ENCODE measurements around the gene FRMD8. TPM values are rescaled to one million over a fixed set of nuclear protein-coding genes. Genes with fewer than 3 reads are reported as not detected.

FRMD8 gene
- total RNA-seq, 1 donor from 2014 or later, result 70.6 TPM

DNA sequence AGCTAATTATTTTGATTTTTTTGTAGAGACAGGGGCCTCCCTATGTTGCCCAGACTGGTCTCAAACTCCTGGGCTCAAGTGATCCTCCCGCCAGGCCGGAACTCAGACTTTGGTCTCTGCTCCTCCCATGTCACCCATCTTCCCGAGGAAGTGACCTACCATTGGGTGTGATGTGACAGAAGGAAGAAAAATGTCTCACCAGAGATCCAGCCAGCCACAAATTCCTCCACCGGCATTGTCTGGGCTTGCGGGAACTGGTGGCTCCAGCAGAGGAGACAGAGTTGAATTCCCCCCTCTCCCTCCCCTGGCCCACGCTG, 4.8 kb upstream of the FRMD8 start:
- ATAC-seq (ENCODE audit: low read depth) (no peak), DNase-seq (no peak)
- ChIA-PET CTCF (interaction anchor here (0.6 to 3.1 kb wide), 17 partner anchors 14 to 129 kb away, joined by 3 to 16 read pairs (median 5); partner anchors contain the start of gene MALAT1), POLR2A (interaction anchor here (0.6 to 18.2 kb wide), 21 partner anchors 10 to 1278 kb away, joined by 3 to 584 read pairs (median 4); partner anchors contain the start of genes MALAT1, NEAT1 and SCYL1)
- Mint-ChIP-seq H3K27me3 (no peaks in the 10 kb centered on the region), H3K4me1 (peaks cover 64% of the 10 kb centered on the region), H3K27ac (peak overlapping the region; percentile 94), H3K36me3 (ENCODE audit: low read depth) (no peaks in the 10 kb centered on the region), H3K9me3 (no peaks in the 10 kb centered on the region), H3K4me3 (peak overlapping the region; percentile 82)
- intact Hi-C loops (cut with micrococcal nuclease), result loop anchor here (1.0 to 5.0 kb wide), 13 partner anchors 15 to 206 kb away; partner anchors contain the start of genes TIGD3 and ZNRD2
- TF ChIP-seq, protein P1, sequence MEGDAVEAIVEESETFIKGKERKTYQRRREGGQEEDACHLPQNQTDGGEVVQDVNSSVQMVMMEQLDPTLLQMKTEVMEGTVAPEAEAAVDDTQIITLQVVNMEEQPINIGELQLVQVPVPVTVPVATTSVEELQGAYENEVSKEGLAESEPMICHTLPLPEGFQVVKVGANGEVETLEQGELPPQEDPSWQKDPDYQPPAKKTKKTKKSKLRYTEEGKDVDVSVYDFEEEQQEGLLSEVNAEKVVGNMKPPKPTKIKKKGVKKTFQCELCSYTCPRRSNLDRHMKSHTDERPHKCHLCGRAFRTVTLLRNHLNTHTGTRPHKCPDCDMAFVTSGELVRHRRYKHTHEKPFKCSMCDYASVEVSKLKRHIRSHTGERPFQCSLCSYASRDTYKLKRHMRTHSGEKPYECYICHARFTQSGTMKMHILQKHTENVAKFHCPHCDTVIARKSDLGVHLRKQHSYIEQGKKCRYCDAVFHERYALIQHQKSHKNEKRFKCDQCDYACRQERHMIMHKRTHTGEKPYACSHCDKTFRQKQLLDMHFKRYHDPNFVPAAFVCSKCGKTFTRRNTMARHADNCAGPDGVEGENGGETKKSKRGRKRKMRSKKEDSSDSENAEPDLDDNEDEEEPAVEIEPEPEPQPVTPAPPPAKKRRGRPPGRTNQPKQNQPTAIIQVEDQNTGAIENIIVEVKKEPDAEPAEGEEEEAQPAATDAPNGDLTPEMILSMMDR (IDR thresholded peaks at IDR 0.05), result no peak

DNA sequence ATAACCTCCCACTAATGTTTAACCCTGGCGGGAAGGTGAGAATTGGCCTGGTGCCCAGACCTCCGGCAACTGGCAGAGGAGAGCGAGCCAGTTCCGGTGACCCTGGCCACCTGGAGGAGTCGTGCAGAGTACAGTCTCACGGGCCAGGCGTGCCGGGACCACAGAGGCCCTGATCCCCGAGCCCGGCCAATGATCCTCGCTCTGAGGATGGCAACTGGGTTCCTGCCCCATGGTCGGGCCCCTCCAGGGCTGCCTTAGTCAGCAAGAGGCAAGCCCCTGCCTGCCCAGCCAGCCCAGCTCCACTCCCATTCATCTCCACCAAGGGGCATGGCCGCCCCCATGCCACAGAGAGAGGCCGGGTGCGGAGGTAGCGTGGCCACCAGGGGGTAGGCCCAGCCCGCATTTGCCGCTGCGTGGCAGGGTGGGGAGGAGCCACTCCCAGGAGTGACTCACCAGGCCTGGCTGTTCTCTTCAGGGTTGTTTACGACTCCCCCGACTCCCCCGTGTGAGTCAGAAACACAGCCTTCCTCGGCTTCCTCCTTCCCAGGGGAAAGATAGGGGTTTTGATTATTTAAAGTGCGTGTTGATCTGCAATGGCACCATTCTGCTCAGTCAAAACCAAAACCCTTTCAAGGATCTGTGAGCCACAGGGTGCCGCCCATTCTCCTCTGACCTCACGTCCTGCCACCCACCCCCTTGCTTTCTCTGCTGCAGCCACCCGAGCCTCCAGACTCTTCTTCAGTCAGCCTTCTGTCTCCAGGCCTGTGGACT, 4.2 kb upstream of the FRMD8 start, which contains the start of gene SLC25A45:
SLC25A45 (minus strand) TSS at position 614 of the 771 bp plus-strand sequence. CDS start 695 bp downstream, outside the sequence.
- Mint-ChIP-seq H3K9me3 (no peaks in the 10 kb centered on the region), H3K36me3 (ENCODE audit: low read depth) (no peaks in the 10 kb centered on the region), H3K4me3 (peak within 1 kb of the TSS; percentile 82), H3K27ac (peak within 1 kb of the TSS; percentile 94), H3K4me1 (peaks cover 67% of the 10 kb centered on the region), H3K27me3 (no peaks in the 10 kb centered on the region)
- POLR2A ChIA-PET, result interaction anchor here (0.6 to 18.2 kb wide), 23 partner anchors 9 to 1278 kb away, joined by 3 to 584 read pairs (median 5); partner anchors contain the start of genes DPF2, MALAT1, NEAT1 and SCYL1
- intact Hi-C loops (cut with micrococcal nuclease), result loop anchor here (1.0 to 5.0 kb wide), 13 partner anchors 16 to 205 kb away; partner anchors contain the start of genes TIGD3 and ZNRD2
- ATAC-seq (ENCODE audit: low read depth) (peak; percentile 84), DNase-seq (peak; percentile 84)
- CTCF ChIA-PET, result interaction anchor here (0.6 to 3.1 kb wide), 14 partner anchors 16 to 128 kb away, joined by 3 to 16 read pairs (median 4); partner anchors contain the start of gene MALAT1
- TF ChIP-seq, protein P1 (IDR thresholded peaks at IDR 0.05), result no peak

DNA sequence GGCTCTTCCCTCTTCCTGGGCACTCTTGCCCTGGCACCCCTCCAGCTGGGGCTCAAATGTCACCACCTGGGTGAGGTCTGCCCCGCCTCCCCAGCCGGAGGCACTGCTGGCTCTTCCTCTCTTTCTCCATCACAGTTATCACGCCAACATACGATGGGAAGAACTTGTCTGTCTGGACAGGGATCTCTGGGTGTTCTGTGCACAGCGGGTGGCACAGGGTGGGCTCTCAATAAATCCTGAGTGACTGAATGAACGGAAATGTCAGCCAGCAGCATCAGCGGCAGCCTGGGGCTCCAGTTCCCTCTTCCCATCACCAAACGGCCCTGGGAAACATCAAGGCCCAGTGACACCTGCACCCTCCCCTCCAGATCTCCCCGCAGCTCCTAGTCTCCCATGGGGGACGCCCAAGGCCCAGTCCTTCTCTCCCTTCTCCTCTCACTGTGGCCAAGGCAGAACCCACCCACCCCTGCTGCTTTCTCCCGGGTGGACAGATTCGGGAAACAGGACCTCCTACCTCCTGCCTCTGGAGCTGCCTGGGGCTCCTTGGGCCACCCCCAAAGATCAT, 3.6 kb upstream of the FRMD8 start:
- H3K27ac Mint-ChIP-seq, result peak overlapping the region; percentile 94
- H3K4me1 Mint-ChIP-seq, result peaks cover 67% of the 10 kb centered on the region
- H3K4me3 Mint-ChIP-seq, result peak overlapping the region; percentile 82
- ChIA-PET POLR2A (interaction anchor here (0.6 to 18.2 kb wide), 16 partner anchors 8 to 280 kb away, joined by 3 to 584 read pairs (median 5); partner anchors contain the start of genes DPF2, MALAT1, NEAT1 and SCYL1), CTCF (interaction anchor here (1.0 to 2.6 kb wide), 6 partner anchors 16 to 124 kb away, joined by 3 to 16 read pairs (median 3); partner anchors contain the start of gene MALAT1)
- ATAC-seq (ENCODE audit: low read depth), result no peak
- H3K36me3 Mint-ChIP-seq (ENCODE audit: low read depth), result peaks cover 2% of the 10 kb centered on the region
- no peaks in the 10 kb centered on the region for H3K27me3 Mint-ChIP-seq
- intact Hi-C loops (cut with micrococcal nuclease), result loop anchor here (1.0 to 5.0 kb wide), 13 partner anchors 17 to 204 kb away; partner anchors contain the start of genes TIGD3 and ZNRD2
- H3K9me3 Mint-ChIP-seq, result no peaks in the 10 kb centered on the region
- TF ChIP-seq, protein P1 (IDR thresholded peaks at IDR 0.05), result no peak
- DNase-seq, result no peak

DNA sequence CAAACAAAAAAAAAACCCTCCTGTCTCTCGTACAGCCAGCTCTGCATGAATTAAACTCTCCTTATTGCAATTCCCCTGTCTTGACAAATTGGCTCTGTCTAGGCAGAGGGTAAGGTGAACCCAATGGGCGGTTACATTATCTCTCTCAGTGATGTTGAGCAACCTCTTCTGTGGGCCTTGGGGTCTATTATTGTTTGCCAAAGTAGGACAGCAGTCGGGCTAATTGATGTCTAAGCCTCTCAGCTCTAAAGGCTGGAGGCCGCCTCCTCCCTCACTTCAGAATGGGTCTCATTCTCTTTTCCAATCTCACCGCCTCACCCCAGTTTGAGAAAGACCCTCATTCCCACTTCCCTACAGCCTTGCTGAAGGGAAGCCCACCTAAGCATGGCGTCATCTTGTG, 2.7 kb upstream of the FRMD8 start:
- H3K27ac Mint-ChIP-seq, result peak overlapping the region; percentile 94
- ATAC-seq (ENCODE audit: low read depth), result no peak
- CTCF ChIA-PET, result interaction anchor here (1.0 kb wide), 1 partner anchor 33 kb away, joined by 3 read pairs; no protein-coding TSS in a partner anchor

More for the DNA sequence above, 2.7 kb upstream of the FRMD8 start:
- TF ChIP-seq, protein P1 (IDR thresholded peaks at IDR 0.05), result no peak
- Mint-ChIP-seq H3K4me1 (peaks cover 68% of the 10 kb centered on the region), H3K27me3 (no peaks in the 10 kb centered on the region), H3K36me3 (ENCODE audit: low read depth) (peaks cover 9% of the 10 kb centered on the region), H3K9me3 (no peaks in the 10 kb centered on the region), H3K4me3 (peak overlapping the region; percentile 67)
- DNase-seq, result no peak
- intact Hi-C loops (cut with micrococcal nuclease), result loop anchor here (2.0 to 5.0 kb wide), 2 partner anchors 29 to 204 kb away; partner anchors contain the start of gene TIGD3
- POLR2A ChIA-PET, result interaction anchor here (0.6 to 18.2 kb wide), 8 partner anchors 20 to 117 kb away, joined by 4 to 584 read pairs (median 18); partner anchors contain the start of genes MALAT1 and NEAT1
